Right atrium auricular region (tissue), 2 donors: Measurements from ENCODE around the gene SLC6A13. TPM values are rescaled to one million over a fixed set of nuclear protein-coding genes. Genes with fewer than 3 reads are reported as not detected.

ENCODE experiments used
- DNase-seq: peaks from one replicate; pipeline ENCODE4 v3.0.0-alpha.2; 2019; ENCODE audit warnings: low spot score
- H3K27ac ChIP-seq, 2 donors: fragments of 200-600 bp; sonication (generic); 1 replicate in 1 of 2; 2 replicates in 1 of 2; pipeline ENCODE4 v1.5.1; 2016 to 2019
- H3K27me3 ChIP-seq, 2 donors: fragments of 200-600 bp; sonication (generic); one replicate each; pipeline versions ENCODE4 v1.5.1 to v1.6.0; 2017 to 2019
- H3K36me3 ChIP-seq: fragments of 200-600 bp; sonication (generic); one replicate; pipeline ENCODE4 v1.5.1; 2016
- H3K4me1 ChIP-seq, 2 donors: fragments of 200-600 bp; sonication (generic); one replicate each; pipeline versions ENCODE4 v1.5.1 to v1.6.0; 2017 to 2019
- H3K4me3 ChIP-seq, 2 donors: fragments of 200-600 bp; sonication (generic); 1 replicate in 1 of 2; 2 replicates in 1 of 2; pipeline ENCODE4 v1.5.1; 2017 to 2019; ENCODE audit warnings: mild to moderate bottlenecking in 1 of 2, moderate library complexity in 1 of 2
- H3K9me3 ChIP-seq, 2 donors: fragments of 200-600 bp; sonication (generic); one replicate each; pipeline ENCODE4 v1.5.1; 2019
- CTCF ChIP-seq, 2 donors: fragments of 200-600 bp; sonication (generic); IDR thresholded peaks; one replicate each; pipeline ENCODE4 v1.5.1; 2019; ENCODE audit warnings: antibody characterized with exemption in 2 of 2
- total RNA-seq, 2 donors: library from RNA; depleted of rRNA; stranded (reverse); fragments of >200 nt; gene quantifications; one replicate each; pipeline ENCODE4 v1.1.0, GENCODE V29; 2016

Gene SLC6A13
- total RNA-seq, 2 donors from 2014 or later: 2.1 to 2.3 TPM

- no peak for TF ChIP-seq CTCF (IDR thresholded peaks at IDR 0.05)
- H3K36me3 ChIP-seq: no peaks in the 10 kb centered on the region
- H3K4me1 ChIP-seq: no peaks in the 10 kb centered on the region
- DNase-seq: no peak
- H3K9me3 ChIP-seq: no peaks in the 10 kb centered on the region
- no peak overlapping the region for H3K27ac ChIP-seq
- H3K4me3 ChIP-seq: no peak overlapping the region
- H3K27me3 ChIP-seq: no peaks in the 10 kb centered on the region
Observed at GRCh38 chr12:197347-197746, 65.3 kb downstream of the SLC6A13 start.

- no peak for TF ChIP-seq CTCF (IDR thresholded peaks at IDR 0.05)
- H3K27ac ChIP-seq: no peak overlapping the region
- DNase-seq: no peak
- no peaks in the 10 kb centered on the region for H3K4me1 ChIP-seq
- H3K36me3 ChIP-seq: no peaks in the 10 kb centered on the region
- no peaks in the 10 kb centered on the region for H3K27me3 ChIP-seq
- no peak overlapping the region for H3K4me3 ChIP-seq
- no peaks in the 10 kb centered on the region for H3K9me3 ChIP-seq
Observed at GRCh38 chr12:196436-196835, 66.2 kb downstream of the SLC6A13 start.

GRCh38 chr12:195951-196350, 66.7 kb downstream of the SLC6A13 start:
- H3K9me3 ChIP-seq: no peaks in the 10 kb centered on the region
- TF ChIP-seq CTCF (IDR thresholded peaks at IDR 0.05): no peak
- H3K4me3 ChIP-seq: no peak overlapping the region
- DNase-seq: no peak
- H3K36me3 ChIP-seq: no peaks in the 10 kb centered on the region
- no peak overlapping the region for H3K27ac ChIP-seq
- H3K27me3 ChIP-seq: no peaks in the 10 kb centered on the region
- H3K4me1 ChIP-seq: no peaks in the 10 kb centered on the region

GRCh38 chr12:195156-195555, 67.5 kb downstream of the SLC6A13 start:
- Histone ChIP-seq H3K4me3 (no peak overlapping the region), H3K27ac (no peak overlapping the region), H3K27me3 (no peaks in the 10 kb centered on the region), H3K4me1 (no peaks in the 10 kb centered on the region), H3K36me3 (no peaks in the 10 kb centered on the region), H3K9me3 (no peaks in the 10 kb centered on the region)
- no peak for DNase-seq
- no peak for TF ChIP-seq CTCF (IDR thresholded peaks at IDR 0.05)

- no peak for DNase-seq
- H3K27me3 ChIP-seq: no peaks in the 10 kb centered on the region
- peaks cover 0 to 4% of the 10 kb centered on the region in 2 donors for H3K4me1 ChIP-seq
- no peak overlapping the region for H3K4me3 ChIP-seq
- H3K9me3 ChIP-seq: no peaks in the 10 kb centered on the region
- no peak overlapping the region for H3K27ac ChIP-seq
- no peak for TF ChIP-seq CTCF (IDR thresholded peaks at IDR 0.05)
- no peaks in the 10 kb centered on the region for H3K36me3 ChIP-seq
Observed at GRCh38 chr12:194276-194675, 68.4 kb downstream of the SLC6A13 start.

- DNase-seq: no peak
- Histone ChIP-seq H3K4me3 (no peak overlapping the region), H3K27me3 (no peaks in the 10 kb centered on the region), H3K36me3 (no peaks in the 10 kb centered on the region), H3K9me3 (no peaks in the 10 kb centered on the region), H3K27ac (no peak overlapping the region), H3K4me1 (peaks cover 0 to 6% of the 10 kb centered on the region in 2 donors)
- no peak for TF ChIP-seq CTCF (IDR thresholded peaks at IDR 0.05)
Observed at GRCh38 chr12:193261-193660, 69.4 kb downstream of the SLC6A13 start.
